Sigmoid colon (tissue), 7 donors: ENCODE results near the gene SPTBN4. TPM values are rescaled to one million over a fixed set of nuclear protein-coding genes. Genes with fewer than 3 reads are reported as not detected.
A peak's percentile ranks its signal among the peaks of the same experiment; 100 is the strongest.

Source experiments
- DNase-seq: peaks from one replicate; pipeline ENCODE4 v3.0.0-alpha.2; 2019
- H3K27ac ChIP-seq, 4 donors: fragments of 200-600 bp; sonication (generic); one replicate each; pipeline ENCODE4 v1.5.1; 2016 to 2019; ENCODE audit warnings: mild to moderate bottlenecking in 1 of 4
- H3K27me3 ChIP-seq, 3 donors: fragments of 200-600 bp; sonication (generic); one replicate each; pipeline ENCODE4 v1.5.1; 2019; ENCODE audit warnings: mild to moderate bottlenecking in 1 of 3
- H3K36me3 ChIP-seq, 4 donors: fragments of 200-600 bp; sonication (generic); one replicate each; pipeline ENCODE4 v1.5.1; 2016 to 2019
- H3K4me1 ChIP-seq, 4 donors: fragments of 200-600 bp; sonication (generic); one replicate each; pipeline ENCODE4 v1.5.1; 2017 to 2019
- H3K4me3 ChIP-seq, 4 donors: fragments of 200-600 bp; sonication (generic); one replicate each; pipeline ENCODE4 v1.5.1; 2017 to 2019; ENCODE audit warnings: mild to moderate bottlenecking in 2 of 4, moderate library complexity in 1 of 4
- H3K9me3 ChIP-seq, 4 donors: fragments of 200-600 bp in 3 of 4; sonication (generic) in 3 of 4; one replicate each; pipeline versions ENCODE4 v1.5.1 to v1.6.1; 2013 to 2019
- EP300 ChIP-seq, 4 donors: sonication (generic); formaldehyde crosslinking; IDR thresholded peaks; one replicate each; pipeline ENCODE4 v1.6.1; 2017; ENCODE audit warnings: antibody characterized with exemption in 4 of 4
- POLR2A ChIP-seq, 2 donors: fragments of 450-650 bp; IDR thresholded peaks; one replicate each; pipeline ENCODE4 v1.6.1; 2016; ENCODE audit warnings: antibody characterized with exemption in 2 of 2, mild to moderate bottlenecking in 2 of 2, moderate library complexity in 2 of 2
- POLR2AphosphoS5 ChIP-seq, 4 donors: sonication (generic); formaldehyde crosslinking; IDR thresholded peaks; one replicate each; pipeline ENCODE4 v1.6.1; 2017; ENCODE audit warnings: antibody characterized with exemption in 4 of 4
- WGBS, 2 donors: extraction: QIAGEN DNeasy Blood & Tissue Kit; methylation state at CpG; one replicate each; pipeline ENCODE4 v1.1.7; 2013; 5-methylcytosine and 5-hydroxymethylcytosine counted together
- intact Hi-C: fragments of 100-400 bp; cut with DNase I; formaldehyde crosslinking; loops from one replicate; pipeline ENCODE4 v1.15.1; 2023
- polyA plus RNA-seq, 3 donors: library from polyadenylated mRNA; stranded (reverse); fragments of 200-250 nt; gene quantifications; one replicate each; pipeline ENCODE4 v1.2.3, GENCODE V29; 2013
- total RNA-seq, 4 donors: library from RNA; depleted of rRNA; stranded (reverse); fragments of >200 nt; gene quantifications; one replicate each; pipeline ENCODE4 v1.1.0, GENCODE V29; 2016
- TF ChIP-seq, protein P1 (sequence below), 4 experiments: fragments of 450-650 bp in 3 of 4; fragments of 200-600 bp in 1 of 4; IDR thresholded peaks; one replicate each; pipeline ENCODE4 v1.5.1; 2016 to 2019; ENCODE audit warnings: antibody characterized with exemption in 4 of 4, mild to moderate bottlenecking in 3 of 4, moderate library complexity in 2 of 4
- donor health status: healthy with polysubstance abuse.
- donor health status: Bipolar disorder and iron deficiency.
- donor health status: healthy.

Gene SPTBN4
- total and polyA plus RNA-seq, 7 donors: 0.23 to 5.0 (median 1.8) TPM; not detected in 1

DNA sequence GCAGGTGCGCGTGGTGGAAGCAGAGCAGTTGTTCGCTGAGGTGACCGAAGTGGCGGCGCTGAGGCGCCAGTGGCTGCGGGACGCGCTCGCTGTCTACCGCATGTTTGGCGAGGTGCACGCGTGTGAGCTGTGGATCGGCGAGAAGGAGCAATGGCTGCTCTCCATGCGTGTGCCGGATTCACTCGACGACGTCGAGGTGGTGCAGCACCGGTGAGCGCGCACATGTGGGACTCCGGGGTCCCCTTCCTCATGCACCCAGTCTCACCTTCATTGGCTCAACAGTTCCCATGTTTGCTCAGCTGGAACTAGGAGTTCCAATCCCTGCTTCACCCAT, 46.5 kb downstream of the SPTBN4 start:
- WGBS, 2 donors: 65 to 76% methylated on average over 27 of the region's 27 CpGs
- TF ChIP-seq, protein P1, sequence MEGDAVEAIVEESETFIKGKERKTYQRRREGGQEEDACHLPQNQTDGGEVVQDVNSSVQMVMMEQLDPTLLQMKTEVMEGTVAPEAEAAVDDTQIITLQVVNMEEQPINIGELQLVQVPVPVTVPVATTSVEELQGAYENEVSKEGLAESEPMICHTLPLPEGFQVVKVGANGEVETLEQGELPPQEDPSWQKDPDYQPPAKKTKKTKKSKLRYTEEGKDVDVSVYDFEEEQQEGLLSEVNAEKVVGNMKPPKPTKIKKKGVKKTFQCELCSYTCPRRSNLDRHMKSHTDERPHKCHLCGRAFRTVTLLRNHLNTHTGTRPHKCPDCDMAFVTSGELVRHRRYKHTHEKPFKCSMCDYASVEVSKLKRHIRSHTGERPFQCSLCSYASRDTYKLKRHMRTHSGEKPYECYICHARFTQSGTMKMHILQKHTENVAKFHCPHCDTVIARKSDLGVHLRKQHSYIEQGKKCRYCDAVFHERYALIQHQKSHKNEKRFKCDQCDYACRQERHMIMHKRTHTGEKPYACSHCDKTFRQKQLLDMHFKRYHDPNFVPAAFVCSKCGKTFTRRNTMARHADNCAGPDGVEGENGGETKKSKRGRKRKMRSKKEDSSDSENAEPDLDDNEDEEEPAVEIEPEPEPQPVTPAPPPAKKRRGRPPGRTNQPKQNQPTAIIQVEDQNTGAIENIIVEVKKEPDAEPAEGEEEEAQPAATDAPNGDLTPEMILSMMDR (IDR thresholded peaks at IDR 0.05): no peak
- TF ChIP-seq POLR2AphosphoS5 (IDR thresholded peaks at IDR 0.05) (no peak), POLR2A (IDR thresholded peaks at IDR 0.05) (no peak), EP300 (IDR thresholded peaks at IDR 0.05) (no peak)
- Histone ChIP-seq H3K4me1 (peaks cover 0 to 12% (median 11%) of the 10 kb centered on the region in 4 donors), H3K27me3 (peaks cover 20 to 45% (median 28%) of the 10 kb centered on the region in 3 donors), H3K9me3 (no peaks in the 10 kb centered on the region), H3K4me3 (peak overlapping the region in 1 of 4 donors; percentile 23), H3K27ac (no peak overlapping the region), H3K36me3 (no peaks in the 10 kb centered on the region)
- intact Hi-C loops: no loop called here
- no peak for DNase-seq

DNA sequence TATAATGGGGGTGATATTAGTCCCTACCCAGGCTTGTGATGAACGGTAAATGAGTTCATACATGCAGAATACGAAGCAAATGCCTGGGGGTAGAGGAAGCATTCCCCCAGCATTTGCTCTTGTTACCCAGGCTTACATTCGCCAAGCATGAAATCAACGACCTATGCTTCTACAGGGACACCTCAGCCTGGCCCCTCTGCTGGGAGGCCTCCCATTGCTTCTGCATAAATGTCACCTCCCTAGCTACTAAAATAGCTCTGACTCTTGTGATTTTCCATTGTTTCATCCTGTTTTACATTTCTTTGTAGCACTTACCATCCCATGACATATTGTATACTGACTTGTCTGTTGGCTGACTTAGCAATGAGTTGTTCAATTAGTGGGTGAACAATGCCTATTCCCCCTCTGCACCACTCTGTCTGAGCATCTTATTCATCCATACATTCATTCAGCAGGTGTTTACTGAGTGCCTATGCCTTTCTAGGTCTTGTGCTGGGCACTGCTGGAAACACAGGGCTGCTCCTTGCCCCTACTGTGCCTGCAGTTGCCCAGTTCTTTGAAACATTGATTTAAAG, 47.0 kb downstream of the SPTBN4 start:
- no peaks in the 10 kb centered on the region for H3K9me3 ChIP-seq
- WGBS, 2 donors: 78 to 86% methylated on average over 4 of the region's 4 CpGs
- no peaks in the 10 kb centered on the region for H3K36me3 ChIP-seq
- no peak for TF ChIP-seq EP300 (IDR thresholded peaks at IDR 0.05)
- TF ChIP-seq, protein P1 (IDR thresholded peaks at IDR 0.05): no peak
- TF ChIP-seq POLR2A (IDR thresholded peaks at IDR 0.05): no peak
- TF ChIP-seq POLR2AphosphoS5 (IDR thresholded peaks at IDR 0.05): no peak
- no peak for DNase-seq
- H3K27me3 ChIP-seq: peaks cover 20 to 48% (median 28%) of the 10 kb centered on the region in 3 donors
- H3K27ac ChIP-seq: no peak overlapping the region
- no peak overlapping the region for H3K4me3 ChIP-seq
- intact Hi-C loops: no loop called here
- peaks cover 0 to 12% (median 11%) of the 10 kb centered on the region in 4 donors for H3K4me1 ChIP-seq

DNA sequence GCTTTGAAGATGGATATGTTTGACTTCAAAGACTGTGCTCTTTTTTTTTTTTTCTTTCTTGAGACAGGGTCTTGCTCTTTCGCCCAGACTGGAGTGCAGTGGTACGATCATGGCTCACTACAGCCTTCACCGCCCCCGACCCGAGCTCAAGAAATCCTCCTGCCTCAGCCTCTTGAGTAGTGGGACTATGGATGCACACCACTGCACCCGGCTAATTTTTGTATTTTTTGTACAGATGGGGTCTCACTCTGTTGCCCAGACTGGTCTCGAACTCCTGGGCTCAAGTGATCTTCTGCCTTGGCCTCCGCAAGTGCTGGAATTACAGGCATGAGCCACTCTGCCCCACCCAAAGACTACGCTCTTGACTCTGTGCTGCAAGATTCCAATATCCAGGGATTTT, 50.4 kb downstream of the SPTBN4 start:
- no peak for DNase-seq
- no peak overlapping the region for H3K27ac ChIP-seq

DNA sequence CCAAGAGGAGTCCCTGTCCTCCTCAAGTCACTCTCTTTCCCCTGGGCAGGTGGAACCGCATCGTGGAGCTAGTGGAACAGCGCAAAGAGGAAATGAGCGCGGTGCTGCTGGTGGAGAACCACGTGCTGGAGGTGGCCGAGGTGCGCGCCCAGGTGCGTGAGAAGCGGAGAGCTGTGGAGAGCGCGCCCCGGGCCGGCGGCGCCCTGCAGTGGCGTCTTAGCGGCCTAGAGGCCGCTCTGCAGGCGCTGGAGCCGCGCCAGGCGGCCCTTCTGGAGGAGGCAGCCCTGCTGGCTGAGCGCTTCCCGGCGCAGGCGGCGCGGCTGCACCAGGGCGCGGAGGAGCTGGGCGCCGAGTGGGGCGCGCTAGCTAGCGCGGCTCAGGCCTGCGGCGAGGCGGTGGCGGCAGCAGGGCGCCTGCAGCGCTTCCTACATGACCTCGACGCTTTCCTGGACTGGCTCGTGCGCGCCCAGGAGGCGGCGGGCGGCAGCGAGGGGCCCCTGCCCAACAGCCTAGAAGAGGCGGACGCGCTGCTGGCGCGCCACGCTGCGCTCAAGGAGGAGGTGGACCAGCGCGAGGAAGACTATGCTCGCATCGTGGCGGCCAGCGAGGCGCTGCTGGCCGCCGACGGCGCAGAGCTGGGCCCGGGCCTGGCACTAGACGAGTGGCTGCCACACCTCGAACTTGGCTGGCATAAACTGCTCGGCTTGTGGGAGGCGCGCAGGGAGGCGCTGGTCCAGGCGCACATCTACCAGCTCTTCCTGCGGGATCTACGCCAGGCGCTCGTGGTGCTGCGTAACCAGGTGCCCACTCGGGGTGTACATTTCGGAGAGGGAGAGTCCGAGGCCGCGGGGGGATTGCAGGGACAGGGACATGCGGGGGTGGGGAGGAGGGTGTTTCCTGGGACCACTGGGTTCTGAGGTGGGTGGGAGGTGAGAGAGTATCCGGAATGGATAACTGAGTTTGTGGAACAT, 52.8 kb downstream of the SPTBN4 start:
- WGBS, 2 donors: 12 to 15% methylated on average over 91 of the region's 91 CpGs
- intact Hi-C loops: loop anchor here (10.0 kb wide), 1 partner anchor 215 kb away; no protein-coding TSS in a partner anchor
- Histone ChIP-seq H3K27ac (no peak overlapping the region), H3K4me1 (peaks cover 0 to 7% (median 7%) of the 10 kb centered on the region in 4 donors), H3K27me3 (peaks cover 5 to 52% (median 12%) of the 10 kb centered on the region in 3 donors), H3K36me3 (no peaks in the 10 kb centered on the region), H3K9me3 (no peaks in the 10 kb centered on the region), H3K4me3 (no peak overlapping the region)
- TF ChIP-seq, protein P1 (IDR thresholded peaks at IDR 0.05): no peak
- TF ChIP-seq POLR2AphosphoS5 (IDR thresholded peaks at IDR 0.05): no peak
- no peak for TF ChIP-seq EP300 (IDR thresholded peaks at IDR 0.05)
- DNase-seq: no peak

More for the DNA sequence above, 50.4 kb downstream of the SPTBN4 start:
- TF ChIP-seq POLR2AphosphoS5 (IDR thresholded peaks at IDR 0.05): no peak
- no peak for TF ChIP-seq POLR2A (IDR thresholded peaks at IDR 0.05)
- TF ChIP-seq, protein P1 (IDR thresholded peaks at IDR 0.05): no peak
- TF ChIP-seq EP300 (IDR thresholded peaks at IDR 0.05): no peak
- H3K4me1 ChIP-seq: peaks cover 0 to 19% (median 18%) of the 10 kb centered on the region in 4 donors
- H3K27me3 ChIP-seq: peaks cover 25 to 76% (median 36%) of the 10 kb centered on the region in 3 donors
- no peaks in the 10 kb centered on the region for H3K36me3 ChIP-seq
- H3K9me3 ChIP-seq: no peaks in the 10 kb centered on the region
- 85 to 86% methylated on average over 9 of the region's 9 CpGs for WGBS, 2 donors
- H3K4me3 ChIP-seq: no peak overlapping the region
- intact Hi-C loops: no loop called here
